ENCODE measurements around the gene BEND3. TPM values are rescaled to one million over a fixed set of nuclear protein-coding genes. Genes with fewer than 3 reads are reported as not detected.

The BEND3 gene
- total RNA-seq, 2 donors from 2014 or later = 4.0 TPM

GRCh38 chr6:107045826-107046675 is 69.3 kb downstream of the BEND3 start:
- no peaks in the 10 kb centered on the region for H3K36me3 ChIP-seq
- no peak for DNase-seq (ENCODE audit: low spot score)
- intact Hi-C loops (cut with DNase I) = no loop called here

GRCh38 chr6:107033126-107033525 is 82.2 kb downstream of the BEND3 start:
- 100% methylated on average over 1 of the region's 1 CpG for WGBS
- intact Hi-C loops (cut with DNase I) = no loop called here
- no peak for TF ChIP-seq CTCF (IDR thresholded peaks at IDR 0.05)
- no peak for TF ChIP-seq POLR2A (IDR thresholded peaks at IDR 0.05)
- TF ChIP-seq POLR2AphosphoS5 (IDR thresholded peaks at IDR 0.05) = no peak
- DNase-seq (ENCODE audit: low spot score) = no peak
- Histone ChIP-seq H3K27me3 (replicated peaks; ENCODE audit: insufficient read depth) (no peaks in the 10 kb centered on the region), H3K4me1 (replicated peaks) (no peaks in the 10 kb centered on the region), H3K4me3 (no peak overlapping the region), H3K9me3 (no peaks in the 10 kb centered on the region), H3K36me3 (no peaks in the 10 kb centered on the region), H3K27ac (no peak overlapping the region)

More at GRCh38 chr6:107045826-107046675, 69.3 kb downstream of the BEND3 start:
- 50% methylated on average over 11 of the region's 11 CpGs for whole genome bisulfite sequencing
- Histone ChIP-seq H3K27ac (no peak overlapping the region), H3K9me3 (no peaks in the 10 kb centered on the region), H3K27me3 (replicated peaks; ENCODE audit: insufficient read depth) (no peaks in the 10 kb centered on the region), H3K4me3 (no peak overlapping the region), H3K4me1 (replicated peaks) (no peaks in the 10 kb centered on the region)
- TF ChIP-seq POLR2AphosphoS5 (IDR thresholded peaks at IDR 0.05) (no peak), POLR2A (IDR thresholded peaks at IDR 0.05) (no peak), CTCF (IDR thresholded peaks at IDR 0.05) (no peak)

- intact Hi-C loops (cut with DNase I) = no loop called here
- WGBS = 69% methylated on average over 2 of the region's 2 CpGs
- no peaks in the 10 kb centered on the region for H3K4me1 ChIP-seq (replicated peaks)
- H3K4me3 ChIP-seq = no peak overlapping the region
- no peak overlapping the region for H3K27ac ChIP-seq
- TF ChIP-seq CTCF (IDR thresholded peaks at IDR 0.05) (no peak), POLR2AphosphoS5 (IDR thresholded peaks at IDR 0.05) (no peak), POLR2A (IDR thresholded peaks at IDR 0.05) (no peak)
- H3K36me3 ChIP-seq = no peaks in the 10 kb centered on the region
- DNase-seq (ENCODE audit: low spot score) = no peak
- no peaks in the 10 kb centered on the region for H3K9me3 ChIP-seq
- H3K27me3 ChIP-seq (replicated peaks; ENCODE audit: insufficient read depth) = no peaks in the 10 kb centered on the region
These were observed 83.3 kb downstream of the BEND3 start for GRCh38 chr6:107032051-107032450.

- H3K4me3 ChIP-seq = no peak overlapping the region
- no peaks in the 10 kb centered on the region for H3K9me3 ChIP-seq
- 67% methylated on average over 5 of the region's 5 CpGs for WGBS
- intact Hi-C loops (cut with DNase I) = no loop called here
- no peaks in the 10 kb centered on the region for H3K36me3 ChIP-seq
- H3K27ac ChIP-seq = no peak overlapping the region
- H3K4me1 ChIP-seq (replicated peaks) = no peaks in the 10 kb centered on the region
- no peak for DNase-seq (ENCODE audit: low spot score)
- TF ChIP-seq CTCF (IDR thresholded peaks at IDR 0.05) (no peak), POLR2AphosphoS5 (IDR thresholded peaks at IDR 0.05) (no peak), POLR2A (IDR thresholded peaks at IDR 0.05) (no peak)
- no peaks in the 10 kb centered on the region for H3K27me3 ChIP-seq (replicated peaks; ENCODE audit: insufficient read depth)
These were observed 85.2 kb downstream of the BEND3 start for GRCh38 chr6:107030151-107030550.

GRCh38 chr6:107026965-107027364 is 88.3 kb downstream of the BEND3 start:
- DNase-seq (ENCODE audit: low spot score) = no peak
- Histone ChIP-seq H3K36me3 (no peaks in the 10 kb centered on the region), H3K27ac (no peak overlapping the region), H3K9me3 (no peaks in the 10 kb centered on the region), H3K27me3 (replicated peaks; ENCODE audit: insufficient read depth) (no peaks in the 10 kb centered on the region), H3K4me1 (replicated peaks) (no peaks in the 10 kb centered on the region), H3K4me3 (no peak overlapping the region)
- 93% methylated on average over 8 of the region's 8 CpGs for WGBS
- intact Hi-C loops (cut with DNase I) = loop anchor here (10.0 kb wide), 1 partner anchor 428 kb away; the partner anchor contains the start of gene PDSS2
- TF ChIP-seq POLR2A (IDR thresholded peaks at IDR 0.05) = no peak
- no peak for TF ChIP-seq CTCF (IDR thresholded peaks at IDR 0.05)
- TF ChIP-seq POLR2AphosphoS5 (IDR thresholded peaks at IDR 0.05) = no peak
